Lower leg skin (tissue), 4 donors: ENCODE data around the gene PSMD7. TPM values are rescaled to one million over a fixed set of nuclear protein-coding genes. Genes with fewer than 3 reads are reported as not detected.
"Not testable (repeated sequence)": the region's sequence is repeated elsewhere in the genome, so short reads cannot be mapped to it uniquely, and the experiment has no call there.

Experiments used
- DNase-seq, 2 donors: peaks; one replicate each; pipeline ENCODE4 v3.0.0-alpha.2; 2019; ENCODE audit warnings: low spot score in 2 of 2
- H3K4me3 ChIP-seq: fragments of 200-600 bp; sonication (generic); 2 replicates; pipeline ENCODE4 v1.5.1; 2017; ENCODE audit warnings: mild to moderate bottlenecking, low read depth; ENCODE audit not compliant: poor library complexity, severe bottlenecking
- CTCF ChIP-seq, 3 donors: fragments of 450-650 bp; IDR thresholded peaks; one replicate each; pipeline ENCODE4 v1.5.1; 2016; ENCODE audit warnings: antibody characterized with exemption in 3 of 3, mild to moderate bottlenecking in 3 of 3, moderate library complexity in 2 of 3
- POLR2A ChIP-seq, 2 donors: fragments of 450-650 bp; IDR thresholded peaks; one replicate each; pipeline ENCODE4 v1.6.1; 2016 to 2017; ENCODE audit warnings: antibody characterized with exemption in 2 of 2, mild to moderate bottlenecking in 1 of 2, moderate library complexity in 1 of 2
- WGBS, 2 donors: methylation state at CpG; one replicate each; pipeline ENCODE4 v1.1.5; 2018; 5-methylcytosine and 5-hydroxymethylcytosine counted together
- intact Hi-C: fragments of 100-400 bp; cut with DNase I; formaldehyde crosslinking; loops from one replicate; pipeline ENCODE4 v1.15.0; 2023; ENCODE audit warnings: low total_unique reads
- total RNA-seq, 4 donors: library from RNA; depleted of rRNA; stranded (reverse); fragments of >200 nt; gene quantifications; one replicate each; pipeline ENCODE4 v1.1.0, GENCODE V29; 2016

PSMD7 gene
- total RNA-seq, 4 donors from 2014 or later, result 77.3 to 109 (median 102) TPM

- intact Hi-C loops, result no loop called here
- no peak overlapping the region for H3K4me3 ChIP-seq
- DNase-seq, result no peak
- TF ChIP-seq POLR2A (IDR thresholded peaks at IDR 0.05) (no peak), CTCF (IDR thresholded peaks at IDR 0.05) (no peak)
- WGBS, 2 donors, result 96 to 100% methylated on average over 2 of the region's 2 CpGs
Measured at GRCh38 chr16:74321356-74321755, 24.7 kb downstream of the PSMD7 start.

- no peak for TF ChIP-seq POLR2A (IDR thresholded peaks at IDR 0.05)
- TF ChIP-seq CTCF (IDR thresholded peaks at IDR 0.05), result no peak
- intact Hi-C loops, result no loop called here
- DNase-seq, result no peak
- WGBS, 2 donors, result 80 to 81% methylated on average over 7 of the region's 7 CpGs
- no peak overlapping the region for H3K4me3 ChIP-seq
Measured at GRCh38 chr16:74322301-74322710, 25.7 kb downstream of the PSMD7 start.

- intact Hi-C loops, DNase-seq, H3K4me3 ChIP-seq: not testable (repeated sequence)
- 96 to 97% methylated on average over 5 of the region's 5 CpGs for WGBS, 2 donors
Measured at GRCh38 chr16:74324777-74325176, 28.2 kb downstream of the PSMD7 start.

GRCh38 chr16:74325641-74326040, 29.0 kb downstream of the PSMD7 start:
- H3K4me3 ChIP-seq, result no peak overlapping the region
- 84 to 93% methylated on average over 9 to 10 of the region's 10 CpGs for WGBS, 2 donors
- TF ChIP-seq CTCF (IDR thresholded peaks at IDR 0.05) (no peak), POLR2A (IDR thresholded peaks at IDR 0.05) (no peak)
- intact Hi-C loops, result no loop called here
- no peak for DNase-seq

- intact Hi-C loops, result not testable (repeated sequence)
Measured at GRCh38 chr16:74328346-74328745, 31.7 kb downstream of the PSMD7 start.

GRCh38 chr16:74332469-74332868, 35.9 kb downstream of the PSMD7 start:
- intact Hi-C loops, DNase-seq, H3K4me3 ChIP-seq: not testable (repeated sequence)
- 84 to 90% methylated on average over 5 to 6 of the region's 8 CpGs for WGBS, 2 donors

More at GRCh38 chr16:74328346-74328745, 31.7 kb downstream of the PSMD7 start:
- whole genome bisulfite sequencing, 2 donors, result 94 to 97% methylated on average over 7 to 9 of the region's 9 CpGs
- not testable (repeated sequence) for DNase-seq, H3K4me3 ChIP-seq

- intact Hi-C loops, DNase-seq, H3K4me3 ChIP-seq: not testable (repeated sequence)
- 77 to 86% methylated on average over 3 of the region's 3 CpGs for WGBS, 2 donors
Measured at GRCh38 chr16:74337506-74337905, 40.9 kb downstream of the PSMD7 start.

GRCh38 chr16:74339226-74339625, 42.6 kb downstream of the PSMD7 start:
- H3K4me3 ChIP-seq, intact Hi-C loops, DNase-seq: not testable (repeated sequence)
- 62 to 67% methylated on average over 10 of the region's 10 CpGs for WGBS, 2 donors

- WGBS, 2 donors, result 76 to 88% methylated on average over 4 of the region's 4 CpGs
- DNase-seq, intact Hi-C loops, H3K4me3 ChIP-seq: not testable (repeated sequence)
Measured at GRCh38 chr16:74353038-74353437, 56.4 kb downstream of the PSMD7 start.

Other genes with a start within 250 kb of the PSMD7 start
- 10 to 100 TPM in 1 of 4 donors, 1 to 10 TPM in 2, not detected in 1; 1.6 to 11.8 (median 3.0) TPM for gene NPIPB15, start 79.5 kb downstream of the PSMD7 start, total RNA-seq
- gene CLEC18B, start 124.7 kb downstream of the PSMD7 start, total RNA-seq, result 1 to 10 TPM in 1 of 4 donors, under 1 TPM in 1, not detected in 2; 0.30 to 1.4 TPM